Panc1 (cell line): ENCODE measurements around the gene ZNF644.

Experiments
- POLR2AphosphoS5 ChIP-seq: IDR thresholded peaks from 2 replicates; pipeline ENCODE4 v1.6.1; 2012; ENCODE audit warnings: mild to moderate bottlenecking, low read depth, low read length, moderate library complexity
- SIN3A ChIP-seq: IDR thresholded peaks from 2 replicates; pipeline ENCODE4 v1.6.1; 2012; ENCODE audit warnings: low read depth, mild to moderate bottlenecking, low read length, moderate library complexity, borderline replicate concordance; ENCODE audit not compliant: insufficient read depth
- TCF7L2 ChIP-seq: IDR thresholded peaks from 2 replicates; pipeline ENCODE4 v1.6.1; 2011; ENCODE audit warnings: mild to moderate bottlenecking, low read depth, low read length, inconsistent platforms
- TF ChIP-seq, protein P1 (sequence below): fragments of 450-650 bp; IDR thresholded peaks from 2 replicates; pipeline ENCODE4 v1.5.1; 2017; ENCODE audit warnings: mild to moderate bottlenecking
- TF ChIP-seq, protein P2 (sequence below), 2 experiments: IDR thresholded peaks; 2 replicates each; pipeline ENCODE4 v1.6.1; 2011 to 2012; ENCODE audit warnings: low read depth in 2 of 2, control low read depth in 1 of 2, low read length in 1 of 2, mild to moderate bottlenecking in 1 of 2, moderate library complexity in 1 of 2; ENCODE audit not compliant: insufficient read depth in 1 of 2

DNA sequence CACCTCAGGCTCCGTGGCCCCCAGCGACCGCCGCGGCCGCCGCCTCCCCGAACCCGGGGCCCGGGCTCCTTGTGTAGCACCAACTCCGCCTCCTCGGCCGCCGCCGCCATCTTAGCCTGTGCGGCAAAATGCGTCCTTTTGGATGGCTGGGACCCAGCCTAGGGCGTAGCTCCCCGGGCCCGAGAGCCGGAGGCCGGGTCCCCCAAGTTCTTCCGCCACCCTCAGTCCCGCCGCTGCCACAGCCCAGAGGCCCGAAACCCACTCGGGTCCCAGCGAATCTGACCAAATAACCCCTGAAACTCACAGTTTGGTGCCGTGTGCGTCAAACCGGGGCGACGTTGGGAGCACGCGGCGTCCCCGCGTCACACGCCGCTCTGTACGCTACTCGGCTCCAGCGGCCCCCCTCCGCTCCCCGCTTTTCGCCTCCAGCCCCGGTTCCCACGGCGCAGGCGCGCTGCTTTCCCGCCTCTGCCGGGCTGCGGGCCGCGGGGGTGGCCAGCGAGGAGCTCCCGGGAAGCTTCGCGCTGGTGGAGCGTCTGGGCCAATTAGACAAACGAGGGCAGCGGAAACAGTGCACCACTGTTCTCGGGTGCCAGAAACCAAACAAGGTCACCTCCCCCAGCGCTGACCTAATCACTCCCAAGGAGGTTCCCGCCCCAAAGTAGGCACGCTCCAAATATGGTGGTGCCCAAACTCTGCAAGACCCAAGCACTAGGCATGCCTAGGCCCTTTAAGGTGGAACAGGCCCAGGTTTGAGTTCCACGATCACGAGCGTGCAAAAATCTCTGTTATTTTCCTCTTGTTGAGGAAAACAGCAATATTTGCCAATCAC lies at the start of gene ZNF644:
- TF ChIP-seq, protein P1, sequence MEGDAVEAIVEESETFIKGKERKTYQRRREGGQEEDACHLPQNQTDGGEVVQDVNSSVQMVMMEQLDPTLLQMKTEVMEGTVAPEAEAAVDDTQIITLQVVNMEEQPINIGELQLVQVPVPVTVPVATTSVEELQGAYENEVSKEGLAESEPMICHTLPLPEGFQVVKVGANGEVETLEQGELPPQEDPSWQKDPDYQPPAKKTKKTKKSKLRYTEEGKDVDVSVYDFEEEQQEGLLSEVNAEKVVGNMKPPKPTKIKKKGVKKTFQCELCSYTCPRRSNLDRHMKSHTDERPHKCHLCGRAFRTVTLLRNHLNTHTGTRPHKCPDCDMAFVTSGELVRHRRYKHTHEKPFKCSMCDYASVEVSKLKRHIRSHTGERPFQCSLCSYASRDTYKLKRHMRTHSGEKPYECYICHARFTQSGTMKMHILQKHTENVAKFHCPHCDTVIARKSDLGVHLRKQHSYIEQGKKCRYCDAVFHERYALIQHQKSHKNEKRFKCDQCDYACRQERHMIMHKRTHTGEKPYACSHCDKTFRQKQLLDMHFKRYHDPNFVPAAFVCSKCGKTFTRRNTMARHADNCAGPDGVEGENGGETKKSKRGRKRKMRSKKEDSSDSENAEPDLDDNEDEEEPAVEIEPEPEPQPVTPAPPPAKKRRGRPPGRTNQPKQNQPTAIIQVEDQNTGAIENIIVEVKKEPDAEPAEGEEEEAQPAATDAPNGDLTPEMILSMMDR: no peak
- peak; percentile 79 for TF ChIP-seq POLR2AphosphoS5
- TF ChIP-seq SIN3A: peak; percentile 43; the same call in 1 of the 2 replicates
- TF ChIP-seq, protein P2, sequence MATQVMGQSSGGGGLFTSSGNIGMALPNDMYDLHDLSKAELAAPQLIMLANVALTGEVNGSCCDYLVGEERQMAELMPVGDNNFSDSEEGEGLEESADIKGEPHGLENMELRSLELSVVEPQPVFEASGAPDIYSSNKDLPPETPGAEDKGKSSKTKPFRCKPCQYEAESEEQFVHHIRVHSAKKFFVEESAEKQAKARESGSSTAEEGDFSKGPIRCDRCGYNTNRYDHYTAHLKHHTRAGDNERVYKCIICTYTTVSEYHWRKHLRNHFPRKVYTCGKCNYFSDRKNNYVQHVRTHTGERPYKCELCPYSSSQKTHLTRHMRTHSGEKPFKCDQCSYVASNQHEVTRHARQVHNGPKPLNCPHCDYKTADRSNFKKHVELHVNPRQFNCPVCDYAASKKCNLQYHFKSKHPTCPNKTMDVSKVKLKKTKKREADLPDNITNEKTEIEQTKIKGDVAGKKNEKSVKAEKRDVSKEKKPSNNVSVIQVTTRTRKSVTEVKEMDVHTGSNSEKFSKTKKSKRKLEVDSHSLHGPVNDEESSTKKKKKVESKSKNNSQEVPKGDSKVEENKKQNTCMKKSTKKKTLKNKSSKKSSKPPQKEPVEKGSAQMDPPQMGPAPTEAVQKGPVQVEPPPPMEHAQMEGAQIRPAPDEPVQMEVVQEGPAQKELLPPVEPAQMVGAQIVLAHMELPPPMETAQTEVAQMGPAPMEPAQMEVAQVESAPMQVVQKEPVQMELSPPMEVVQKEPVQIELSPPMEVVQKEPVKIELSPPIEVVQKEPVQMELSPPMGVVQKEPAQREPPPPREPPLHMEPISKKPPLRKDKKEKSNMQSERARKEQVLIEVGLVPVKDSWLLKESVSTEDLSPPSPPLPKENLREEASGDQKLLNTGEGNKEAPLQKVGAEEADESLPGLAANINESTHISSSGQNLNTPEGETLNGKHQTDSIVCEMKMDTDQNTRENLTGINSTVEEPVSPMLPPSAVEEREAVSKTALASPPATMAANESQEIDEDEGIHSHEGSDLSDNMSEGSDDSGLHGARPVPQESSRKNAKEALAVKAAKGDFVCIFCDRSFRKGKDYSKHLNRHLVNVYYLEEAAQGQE (IDR thresholded peaks at IDR 0.05; ENCODE audit: insufficient read depth in 1 of 2, low read depth in 2 of 2, low read length in 1 of 2): no peak
- TF ChIP-seq TCF7L2: 0 out of 2 replicates have a peak, but pooled peaks have one; percentile 31
